ENCODE results near the gene SYTL5. TPM values are rescaled to one million over a fixed set of nuclear protein-coding genes. Genes with fewer than 3 reads are reported as not detected.

SYTL5 gene
- total RNA-seq, 1 donor from 2014 or later: 8.4 TPM

GRCh38 chrX:38175139-38175538 lies 168.8 kb downstream of the SYTL5 start:
- Histone ChIP-seq H3K4me3 (ENCODE audit: insufficient read depth, low read depth, low read length) (no peak overlapping the region), H3K9me3 (ENCODE audit: insufficient read depth, low read depth, low read length) (no peaks in the 10 kb centered on the region), H3K27ac (ENCODE audit: low read depth, low read length) (no peak overlapping the region), H3K9ac (ENCODE audit: low read length) (no peak overlapping the region), H2AFZ (ENCODE audit: low read depth, low read length) (no peak overlapping the region), H3K4me2 (ENCODE audit: low read length) (no peak overlapping the region), H3K36me3 (ENCODE audit: insufficient read depth, low read length) (no peaks in the 10 kb centered on the region), H3K27me3 (ENCODE audit: insufficient read depth, low read length) (no peaks in the 10 kb centered on the region), H3K79me2 (ENCODE audit: insufficient read depth, low read length) (no peaks in the 10 kb centered on the region), H4K20me1 (ENCODE audit: insufficient read depth, low read length) (peaks cover 5% of the 10 kb centered on the region), H3K4me1 (ENCODE audit: insufficient read depth, low read length) (no peaks in the 10 kb centered on the region)
- no peak overlapping the region for H3K4me3 Mint-ChIP-seq (ENCODE audit: unreplicated experiment)
- H3K4me1 Mint-ChIP-seq (ENCODE audit: low read depth, unreplicated experiment): peaks cover 8% of the 10 kb centered on the region
- DNase-seq (ENCODE audit: low read depth) (peak; percentile 16), FAIRE-seq (peak; percentile 88)
- no peak overlapping the region for H3K27ac Mint-ChIP-seq (ENCODE audit: unreplicated experiment)
- peaks cover 2% of the 10 kb centered on the region for H3K36me3 Mint-ChIP-seq (ENCODE audit: low read depth, unreplicated experiment)
- no peaks in the 10 kb centered on the region for H3K27me3 Mint-ChIP-seq (ENCODE audit: low read depth, unreplicated experiment)
- H3K9me3 Mint-ChIP-seq (ENCODE audit: unreplicated experiment): no peaks in the 10 kb centered on the region
- peak; percentile 44 for TF ChIP-seq CTCF (IDR thresholded peaks at IDR 0.05; ENCODE audit: insufficient read depth, low read depth, low read length)
- no peak for TF ChIP-seq EZH2 (IDR thresholded peaks at IDR 0.05; ENCODE audit: insufficient read depth, low read length)

- H3K9me3 ChIP-seq (ENCODE audit: insufficient read depth, low read depth, low read length): no peaks in the 10 kb centered on the region
- no peaks in the 10 kb centered on the region for H3K4me1 ChIP-seq (ENCODE audit: insufficient read depth, low read length)
- H3K4me1 Mint-ChIP-seq (ENCODE audit: low read depth, unreplicated experiment): peaks cover 8% of the 10 kb centered on the region
- no peak for FAIRE-seq
- H3K4me3 Mint-ChIP-seq (ENCODE audit: unreplicated experiment): peak overlapping the region; percentile 50
- peaks cover 13% of the 10 kb centered on the region for H3K79me2 ChIP-seq (ENCODE audit: insufficient read depth, low read length)
- peak overlapping the region; percentile 15 for H3K4me2 ChIP-seq (ENCODE audit: low read length)
- no peak for TF ChIP-seq CTCF (IDR thresholded peaks at IDR 0.05; ENCODE audit: insufficient read depth, low read depth, low read length)
- no peak for TF ChIP-seq EZH2 (IDR thresholded peaks at IDR 0.05; ENCODE audit: insufficient read depth, low read length)
- H4K20me1 ChIP-seq (ENCODE audit: insufficient read depth, low read length): peaks cover 6% of the 10 kb centered on the region
- no peaks in the 10 kb centered on the region for H3K27me3 Mint-ChIP-seq (ENCODE audit: low read depth, unreplicated experiment)
- no peak overlapping the region for H3K4me3 ChIP-seq (ENCODE audit: insufficient read depth, low read depth, low read length)
- no peak overlapping the region for H3K27ac ChIP-seq (ENCODE audit: low read depth, low read length)
- H3K36me3 Mint-ChIP-seq (ENCODE audit: low read depth, unreplicated experiment): no peaks in the 10 kb centered on the region
- H3K36me3 ChIP-seq (ENCODE audit: insufficient read depth, low read length): no peaks in the 10 kb centered on the region
- H3K9ac ChIP-seq (ENCODE audit: low read length): no peak overlapping the region
- H2AFZ ChIP-seq (ENCODE audit: low read depth, low read length): no peak overlapping the region
- H3K27ac Mint-ChIP-seq (ENCODE audit: unreplicated experiment): peak overlapping the region; percentile 19
- no peaks in the 10 kb centered on the region for H3K27me3 ChIP-seq (ENCODE audit: insufficient read depth, low read length)
- no peak for DNase-seq (ENCODE audit: low read depth)
- H3K9me3 Mint-ChIP-seq (ENCODE audit: unreplicated experiment): no peaks in the 10 kb centered on the region
Observed at GRCh38 chrX:38178396-38178795, 172.0 kb downstream of the SYTL5 start.

Small RNA genes lying within 50 kb of the gene (microRNA-seq; reads per million reads assigned to microRNA genes)
- not detected for gene MIR548AJ2

Other genes with a start within 250 kb of the SYTL5 start
- gene CYBB, start 226.5 kb upstream of the SYTL5 start, total RNA-seq: not detected in 2 replicates
- gene DYNLT3, start 159.0 kb upstream of the SYTL5 start, total RNA-seq: 36.5 and 43.1 TPM in 2 replicates
- gene SRPX, start 214.3 kb downstream of the SYTL5 start, total RNA-seq: 60.1 and 67.7 TPM in 2 replicates